Ishikawa (cell line): Measurements from ENCODE around the gene UTF1.

Experiments used
- CEBPB ChIP-seq: IDR thresholded peaks from 2 replicates; pipeline ENCODE4 v1.6.1; 2012
- CREB1 ChIP-seq: IDR thresholded peaks from 2 replicates; pipeline ENCODE4 v1.6.1; 2012; ENCODE audit warnings: low read depth
- EGR1 ChIP-seq: IDR thresholded peaks from 2 replicates; pipeline ENCODE4 v1.6.1; 2012
- EP300 ChIP-seq: IDR thresholded peaks from 2 replicates; pipeline ENCODE4 v1.6.1; 2012; ENCODE audit warnings: borderline replicate concordance
- FOXM1 ChIP-seq: IDR thresholded peaks from 2 replicates; pipeline ENCODE4 v1.6.1; 2012; ENCODE audit warnings: low read depth, borderline replicate concordance
- NFIC ChIP-seq: IDR thresholded peaks from 2 replicates; pipeline ENCODE4 v1.6.1; 2012
- RAD21 ChIP-seq: IDR thresholded peaks from 2 replicates; pipeline ENCODE4 v1.6.1; 2012; ENCODE audit warnings: low read depth
- TAF1 ChIP-seq: IDR thresholded peaks from 2 replicates; pipeline ENCODE4 v1.6.1; 2012; ENCODE audit warnings: low read depth, mild to moderate bottlenecking
- TCF12 ChIP-seq: IDR thresholded peaks from 2 replicates; pipeline ENCODE4 v1.6.1; 2012; ENCODE audit warnings: low read depth
- TEAD4 ChIP-seq: IDR thresholded peaks from 2 replicates; pipeline ENCODE4 v1.6.1; 2012
- YY1 ChIP-seq: IDR thresholded peaks from 2 replicates; pipeline ENCODE4 v1.6.1; 2012; ENCODE audit warnings: low read depth
- ZBTB7A ChIP-seq: IDR thresholded peaks from 2 replicates; pipeline ENCODE4 v1.6.1; 2012; ENCODE audit warnings: low read depth
- TF ChIP-seq, protein P1 (sequence below): IDR thresholded peaks from 2 replicates; pipeline ENCODE4 v1.6.1; 2012
- TF ChIP-seq, protein P2 (sequence below): IDR thresholded peaks from 2 replicates; pipeline ENCODE4 v1.6.1; 2012; ENCODE audit warnings: low read depth, mild to moderate bottlenecking
- TF ChIP-seq, protein P3 (sequence below): IDR thresholded peaks from 2 replicates; pipeline ENCODE4 v1.6.1; 2012

UTF1 gene

DNA sequence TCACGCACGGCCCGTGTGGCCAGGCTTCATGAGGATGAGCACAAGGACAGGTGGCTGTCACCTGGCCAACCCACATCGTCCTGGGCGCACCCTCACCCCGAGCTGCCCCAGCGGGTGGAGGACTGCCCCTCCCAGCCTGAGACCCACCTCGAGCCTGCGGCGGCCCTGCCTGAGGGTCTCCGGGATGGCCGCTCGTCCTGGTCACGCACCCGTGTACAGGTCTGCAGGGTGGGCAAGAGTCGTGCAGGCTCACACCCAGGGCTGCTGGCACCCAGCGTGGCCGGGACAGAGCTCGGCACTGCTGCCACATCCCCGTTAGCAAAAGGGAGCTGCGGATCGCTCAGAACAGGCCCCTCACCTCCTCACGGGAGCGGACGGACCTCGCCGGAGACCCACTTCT lies 14.4 kb upstream of the UTF1 start:
- no peak for TF ChIP-seq NFIC
- no peak for TF ChIP-seq TEAD4
- TF ChIP-seq FOXM1, result no peak
- TF ChIP-seq, protein P1, sequence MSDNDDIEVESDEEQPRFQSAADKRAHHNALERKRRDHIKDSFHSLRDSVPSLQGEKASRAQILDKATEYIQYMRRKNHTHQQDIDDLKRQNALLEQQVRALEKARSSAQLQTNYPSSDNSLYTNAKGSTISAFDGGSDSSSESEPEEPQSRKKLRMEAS, result no peak
- TF ChIP-seq, protein P2, sequence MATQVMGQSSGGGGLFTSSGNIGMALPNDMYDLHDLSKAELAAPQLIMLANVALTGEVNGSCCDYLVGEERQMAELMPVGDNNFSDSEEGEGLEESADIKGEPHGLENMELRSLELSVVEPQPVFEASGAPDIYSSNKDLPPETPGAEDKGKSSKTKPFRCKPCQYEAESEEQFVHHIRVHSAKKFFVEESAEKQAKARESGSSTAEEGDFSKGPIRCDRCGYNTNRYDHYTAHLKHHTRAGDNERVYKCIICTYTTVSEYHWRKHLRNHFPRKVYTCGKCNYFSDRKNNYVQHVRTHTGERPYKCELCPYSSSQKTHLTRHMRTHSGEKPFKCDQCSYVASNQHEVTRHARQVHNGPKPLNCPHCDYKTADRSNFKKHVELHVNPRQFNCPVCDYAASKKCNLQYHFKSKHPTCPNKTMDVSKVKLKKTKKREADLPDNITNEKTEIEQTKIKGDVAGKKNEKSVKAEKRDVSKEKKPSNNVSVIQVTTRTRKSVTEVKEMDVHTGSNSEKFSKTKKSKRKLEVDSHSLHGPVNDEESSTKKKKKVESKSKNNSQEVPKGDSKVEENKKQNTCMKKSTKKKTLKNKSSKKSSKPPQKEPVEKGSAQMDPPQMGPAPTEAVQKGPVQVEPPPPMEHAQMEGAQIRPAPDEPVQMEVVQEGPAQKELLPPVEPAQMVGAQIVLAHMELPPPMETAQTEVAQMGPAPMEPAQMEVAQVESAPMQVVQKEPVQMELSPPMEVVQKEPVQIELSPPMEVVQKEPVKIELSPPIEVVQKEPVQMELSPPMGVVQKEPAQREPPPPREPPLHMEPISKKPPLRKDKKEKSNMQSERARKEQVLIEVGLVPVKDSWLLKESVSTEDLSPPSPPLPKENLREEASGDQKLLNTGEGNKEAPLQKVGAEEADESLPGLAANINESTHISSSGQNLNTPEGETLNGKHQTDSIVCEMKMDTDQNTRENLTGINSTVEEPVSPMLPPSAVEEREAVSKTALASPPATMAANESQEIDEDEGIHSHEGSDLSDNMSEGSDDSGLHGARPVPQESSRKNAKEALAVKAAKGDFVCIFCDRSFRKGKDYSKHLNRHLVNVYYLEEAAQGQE, result no peak

DNA sequence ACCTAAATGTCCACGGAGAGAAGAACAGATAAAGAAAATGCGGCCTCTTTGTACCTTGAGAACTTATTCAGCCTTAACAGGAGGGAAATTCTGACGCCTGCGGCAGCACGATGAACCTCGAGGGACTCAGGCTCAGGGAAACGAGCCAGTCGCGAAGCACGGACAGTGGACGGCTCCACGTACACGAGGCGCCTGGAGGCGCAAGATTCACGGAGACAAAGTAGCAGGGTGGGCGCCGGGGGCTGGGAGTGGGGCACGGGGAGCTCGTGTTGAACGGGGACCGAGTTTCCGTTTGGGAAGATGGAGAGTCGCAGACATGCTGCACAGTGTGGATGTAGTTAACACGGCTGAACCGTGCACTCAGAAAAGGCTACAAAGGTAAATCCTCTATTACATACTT lies 13.2 kb upstream of the UTF1 start:
- TF ChIP-seq EGR1 (no peak), RAD21 (no peak), TAF1 (no peak), TEAD4 (no peak), ZBTB7A (no peak), EP300 (no peak), CREB1 (no peak), YY1 (no peak), TCF12 (no peak), CEBPB (no peak), FOXM1 (no peak), NFIC (no peak)
- TF ChIP-seq, protein P2, result no peak
- TF ChIP-seq, protein P3, sequence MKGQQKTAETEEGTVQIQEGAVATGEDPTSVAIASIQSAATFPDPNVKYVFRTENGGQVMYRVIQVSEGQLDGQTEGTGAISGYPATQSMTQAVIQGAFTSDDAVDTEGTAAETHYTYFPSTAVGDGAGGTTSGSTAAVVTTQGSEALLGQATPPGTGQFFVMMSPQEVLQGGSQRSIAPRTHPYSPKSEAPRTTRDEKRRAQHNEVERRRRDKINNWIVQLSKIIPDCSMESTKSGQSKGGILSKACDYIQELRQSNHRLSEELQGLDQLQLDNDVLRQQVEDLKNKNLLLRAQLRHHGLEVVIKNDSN, result no peak
- TF ChIP-seq, protein P1, result no peak

DNA sequence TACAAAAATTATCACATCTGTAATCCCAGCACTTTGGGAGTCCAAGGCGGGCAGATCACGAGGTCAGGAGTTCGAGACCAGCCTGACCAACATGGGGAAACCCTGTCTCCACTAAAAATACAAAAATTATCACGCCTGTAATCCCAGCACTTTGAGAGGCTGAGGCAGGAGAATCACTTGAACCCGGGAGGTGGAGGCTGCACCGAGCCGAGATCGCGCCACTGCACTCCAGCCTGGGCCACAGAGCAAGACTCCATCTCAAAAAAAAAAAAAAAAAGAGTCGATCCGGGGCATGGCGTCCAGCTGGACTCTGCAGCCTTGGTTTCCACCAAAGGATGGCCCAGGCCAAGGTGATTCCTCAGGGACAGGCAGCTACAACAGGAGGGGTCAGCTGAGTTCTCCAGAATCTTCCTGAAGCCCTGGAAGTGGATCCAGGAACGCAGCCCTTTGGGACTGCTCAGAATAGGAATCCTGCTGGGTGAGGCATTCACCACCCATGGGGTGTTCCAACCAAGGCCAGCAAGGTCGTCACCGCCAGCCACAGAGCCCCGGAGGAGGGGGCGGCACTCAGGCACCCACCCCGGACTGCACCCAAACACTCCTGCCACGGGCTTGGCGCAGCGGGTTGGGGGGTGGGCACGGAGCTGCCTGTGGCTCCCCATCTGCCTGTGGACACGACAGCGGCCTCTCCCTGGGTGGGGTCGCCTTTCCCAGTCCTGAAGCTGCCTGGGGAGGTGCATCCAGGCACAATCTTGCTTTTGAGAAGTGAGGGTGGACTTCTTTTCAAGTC lies 12.0 kb upstream of the UTF1 start:
- no peak for TF ChIP-seq ZBTB7A
- TF ChIP-seq EP300, result no peak
- no peak for TF ChIP-seq YY1
- TF ChIP-seq CEBPB, result no peak
- no peak for TF ChIP-seq TEAD4
- TF ChIP-seq FOXM1, result no peak
- TF ChIP-seq, protein P2, result no peak
- TF ChIP-seq EGR1, result no peak
- TF ChIP-seq TCF12, result no peak
- TF ChIP-seq, protein P3, result no peak
- no peak for TF ChIP-seq TAF1
- no peak for TF ChIP-seq NFIC
- no peak for TF ChIP-seq RAD21
- TF ChIP-seq, protein P1, result no peak
- TF ChIP-seq CREB1, result no peak

DNA sequence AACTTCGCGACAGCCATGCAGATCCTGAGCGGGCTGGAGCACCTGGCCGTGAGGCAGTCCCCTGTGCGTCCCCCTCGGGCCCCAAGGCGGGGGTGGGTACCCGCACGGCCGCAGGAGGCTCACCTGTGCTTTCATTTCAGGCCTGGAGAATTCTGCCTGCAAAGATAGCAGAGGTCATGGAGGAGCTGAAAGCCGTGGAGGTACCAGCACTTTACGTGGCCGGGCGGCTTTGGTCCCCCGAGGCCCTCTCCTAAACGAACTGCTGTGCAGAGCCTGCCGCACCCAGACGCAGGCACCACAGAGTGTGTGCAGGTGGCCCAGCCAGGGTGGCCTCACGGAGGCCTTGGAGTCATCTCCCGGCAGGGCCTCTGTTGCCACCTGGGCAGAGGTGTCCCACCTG lies 11.1 kb upstream of the UTF1 start:
- TF ChIP-seq, protein P3, result no peak
- no peak for TF ChIP-seq CREB1
- no peak for TF ChIP-seq TCF12
- no peak for TF ChIP-seq EP300
- no peak for TF ChIP-seq YY1
- TF ChIP-seq EGR1, result no peak
- no peak for TF ChIP-seq FOXM1
- no peak for TF ChIP-seq ZBTB7A
- TF ChIP-seq TAF1, result no peak
- TF ChIP-seq CEBPB, result no peak
- TF ChIP-seq, protein P1, result no peak
- TF ChIP-seq, protein P2, result no peak
- TF ChIP-seq TEAD4, result no peak
- TF ChIP-seq RAD21, result no peak
- no peak for TF ChIP-seq NFIC
